Gastrocnemius medialis (tissue), 4 donors: ENCODE results near the gene OR1S1. TPM values are rescaled to one million over a fixed set of nuclear protein-coding genes. Genes with fewer than 3 reads are reported as not detected.
"Not testable (repeated sequence)": the region's sequence is repeated elsewhere in the genome, so short reads cannot be mapped to it uniquely, and the experiment has no call there.

Experiments used
- ATAC-seq, 2 donors: fragments of 150-250 bp; one replicate each; pipeline ENCODE4 v1.9.1; 2016
- DNase-seq, 2 donors: peaks; one replicate each; pipeline ENCODE4 v3.0.0-alpha.2; 2019
- H3K27ac ChIP-seq, 4 donors: fragments of 200-600 bp; sonication (generic); 1 replicate in 1 of 4; 2 replicates in 3 of 4; pipeline ENCODE4 v1.5.1; 2016 to 2018; ENCODE audit warnings: mild to moderate bottlenecking in 2 of 4, moderate library complexity in 1 of 4
- H3K27me3 ChIP-seq, 3 donors: fragments of 200-600 bp; sonication (generic) in 2 of 3; 1 replicate in 1 of 3; 2 replicates in 2 of 3; pipeline versions ENCODE4 v1.5.1 to v1.6.0; 2016 to 2019; ENCODE audit warnings: mild to moderate bottlenecking in 1 of 3, moderate library complexity in 1 of 3
- H3K36me3 ChIP-seq, 2 donors: fragments of 200-600 bp; sonication (generic) in 1 of 2; one replicate each; pipeline ENCODE4 v1.5.1; 2017 to 2018
- H3K4me1 ChIP-seq, 2 donors: fragments of 200-600 bp; sonication (generic) in 1 of 2; one replicate each; pipeline ENCODE4 v1.5.1; 2016 to 2017; ENCODE audit warnings: mild to moderate bottlenecking in 2 of 2
- H3K4me3 ChIP-seq, 4 donors: fragments of 200-600 bp; sonication (generic) in 3 of 4; 1 replicate in 1 of 4; 2 replicates in 3 of 4; pipeline ENCODE4 v1.5.1; 2016 to 2019; ENCODE audit warnings: mild to moderate bottlenecking in 2 of 4
- H3K9me3 ChIP-seq, 3 donors: fragments of 200-600 bp; sonication (generic) in 2 of 3; 1 replicate in 1 of 3; 2 replicates in 2 of 3; pipeline ENCODE4 v1.5.1; 2016 to 2019
- POLR2A ChIP-seq, 2 donors: fragments of 450-650 bp; IDR thresholded peaks; one replicate each; pipeline ENCODE4 v1.6.1; 2017; ENCODE audit warnings: antibody characterized with exemption in 2 of 2, mild to moderate bottlenecking in 2 of 2, moderate library complexity in 2 of 2
- in situ Hi-C, 4 donors: fragments of 200-750 bp; cut with MboI; loops; one replicate each; pipeline versions ENCODE4 v1.15.0 to v1.8.0; 2017; ENCODE audit warnings: low sequenced_read_pairs in 4 of 4
- intact Hi-C: fragments of 100-400 bp; cut with DNase I; formaldehyde crosslinking; loops from one replicate; pipeline ENCODE4 v1.15.1; 2023; ENCODE audit warnings: low total_unique reads
- total RNA-seq, 4 donors: library from RNA; depleted of rRNA; stranded (reverse); fragments of >200 nt; gene quantifications; one replicate each; pipeline versions ENCODE4 v1.1.0 to v1.2.3, GENCODE V29; 2016
- TF ChIP-seq, protein P1 (sequence below), 5 experiments: fragments of 450-650 bp in 3 of 5; fragments of 200-600 bp in 2 of 5; sonication (generic) in 2 of 5; IDR thresholded peaks in 4 of 5; conservative IDR thresholded peaks in 1 of 5; 1 replicate in 4 of 5; 2 replicates in 1 of 5; pipeline ENCODE4 v1.5.1; 2016 to 2019; ENCODE audit warnings: antibody characterized with exemption in 5 of 5, mild to moderate bottlenecking in 3 of 5, moderate library complexity in 3 of 5

The OR1S1 gene
- total RNA-seq: not detected

- H3K36me3 ChIP-seq, H3K27ac ChIP-seq, intact Hi-C loops, H3K4me3 ChIP-seq, DNase-seq, H3K27me3 ChIP-seq, ATAC-seq, H3K4me1 ChIP-seq, H3K9me3 ChIP-seq, in situ Hi-C loops: not testable (repeated sequence)
Observed at GRCh38 chr11:58212420-58212819, at the start of gene OR1S1. Gene OR1S1, plus strand, starts transcription at chr11:58212720.

GRCh38 chr11:58164389-58164788 lies 48.1 kb upstream of the OR1S1 start:
- no peak for TF ChIP-seq POLR2A (IDR thresholded peaks at IDR 0.05)
- no peak overlapping the region for H3K4me3 ChIP-seq
- H3K27ac ChIP-seq: no peak overlapping the region
- no peaks in the 10 kb centered on the region for H3K36me3 ChIP-seq
- DNase-seq (no peak), ATAC-seq (no peak)
- H3K4me1 ChIP-seq: no peaks in the 10 kb centered on the region
- intact Hi-C loops (no loop called here), in situ Hi-C loops (no loop called here)
- no peaks in the 10 kb centered on the region for H3K27me3 ChIP-seq
- no peaks in the 10 kb centered on the region for H3K9me3 ChIP-seq

DNA sequence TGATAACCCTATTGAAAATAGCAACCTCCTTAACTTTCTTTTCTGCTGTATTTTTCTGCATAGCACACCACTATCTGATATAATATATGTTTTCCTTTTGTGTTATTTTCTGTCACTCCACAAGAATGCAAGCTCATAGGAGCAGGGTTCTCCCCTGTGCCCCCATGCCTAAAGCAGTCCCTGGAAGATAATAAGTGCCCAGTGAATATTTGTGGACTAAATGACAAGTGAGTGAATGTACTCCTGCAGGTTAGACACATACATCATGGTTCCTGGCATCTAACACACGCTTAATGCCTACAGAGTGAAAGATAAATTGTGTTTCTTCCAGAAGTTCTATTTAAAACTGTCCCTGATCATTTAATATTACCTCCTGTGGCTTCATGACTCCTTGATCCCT lies 47.5 kb upstream of the OR1S1 start:
- intact Hi-C loops: no loop called here
- DNase-seq: no peak
- no peak overlapping the region for H3K27ac ChIP-seq
- no peaks in the 10 kb centered on the region for H3K27me3 ChIP-seq
- TF ChIP-seq POLR2A (IDR thresholded peaks at IDR 0.05): no peak
- TF ChIP-seq, protein P1, sequence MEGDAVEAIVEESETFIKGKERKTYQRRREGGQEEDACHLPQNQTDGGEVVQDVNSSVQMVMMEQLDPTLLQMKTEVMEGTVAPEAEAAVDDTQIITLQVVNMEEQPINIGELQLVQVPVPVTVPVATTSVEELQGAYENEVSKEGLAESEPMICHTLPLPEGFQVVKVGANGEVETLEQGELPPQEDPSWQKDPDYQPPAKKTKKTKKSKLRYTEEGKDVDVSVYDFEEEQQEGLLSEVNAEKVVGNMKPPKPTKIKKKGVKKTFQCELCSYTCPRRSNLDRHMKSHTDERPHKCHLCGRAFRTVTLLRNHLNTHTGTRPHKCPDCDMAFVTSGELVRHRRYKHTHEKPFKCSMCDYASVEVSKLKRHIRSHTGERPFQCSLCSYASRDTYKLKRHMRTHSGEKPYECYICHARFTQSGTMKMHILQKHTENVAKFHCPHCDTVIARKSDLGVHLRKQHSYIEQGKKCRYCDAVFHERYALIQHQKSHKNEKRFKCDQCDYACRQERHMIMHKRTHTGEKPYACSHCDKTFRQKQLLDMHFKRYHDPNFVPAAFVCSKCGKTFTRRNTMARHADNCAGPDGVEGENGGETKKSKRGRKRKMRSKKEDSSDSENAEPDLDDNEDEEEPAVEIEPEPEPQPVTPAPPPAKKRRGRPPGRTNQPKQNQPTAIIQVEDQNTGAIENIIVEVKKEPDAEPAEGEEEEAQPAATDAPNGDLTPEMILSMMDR (IDR thresholded peaks at IDR 0.05 in 4 of 5, conservative IDR thresholded peaks at IDR 0.05 in 1 of 5): no peak
- H3K36me3 ChIP-seq: no peaks in the 10 kb centered on the region
- in situ Hi-C loops: no loop called here
- no peak for ATAC-seq
- H3K4me1 ChIP-seq: no peaks in the 10 kb centered on the region
- no peak overlapping the region for H3K4me3 ChIP-seq
- H3K9me3 ChIP-seq: no peaks in the 10 kb centered on the region

DNA sequence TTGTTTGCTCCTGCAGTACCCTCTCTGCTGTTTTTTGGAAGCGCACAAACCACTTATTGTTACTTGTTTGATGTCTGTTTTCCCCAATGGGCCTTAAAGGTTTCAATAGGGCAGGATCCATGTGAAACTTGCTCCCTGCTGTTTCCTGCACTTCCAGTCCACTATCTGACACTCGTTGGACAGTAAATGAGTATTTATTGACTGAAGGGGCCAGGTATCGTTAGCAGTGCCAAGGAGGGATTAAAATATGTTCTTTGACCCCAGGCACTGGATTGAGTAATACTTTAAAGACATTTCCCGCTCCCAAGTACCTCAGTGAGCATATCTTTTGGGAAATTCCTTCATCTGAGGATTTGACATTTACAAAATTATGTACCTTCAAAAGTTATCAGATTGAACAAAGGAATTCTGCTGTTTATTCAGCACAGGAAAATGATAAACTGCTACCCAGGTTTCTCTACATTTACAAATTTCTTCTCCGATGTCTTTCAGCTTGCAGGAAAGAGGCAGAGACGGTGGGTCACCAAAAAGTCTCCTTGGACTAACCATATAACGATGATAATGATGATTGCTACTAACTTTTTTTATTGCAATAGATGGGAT lies 46.9 kb upstream of the OR1S1 start:
- DNase-seq: no peak
- no peaks in the 10 kb centered on the region for H3K9me3 ChIP-seq
- in situ Hi-C loops: no loop called here
- TF ChIP-seq, protein P1 (IDR thresholded peaks at IDR 0.05 in 4 of 5, conservative IDR thresholded peaks at IDR 0.05 in 1 of 5): no peak
- no peak for TF ChIP-seq POLR2A (IDR thresholded peaks at IDR 0.05)
- no peak overlapping the region for H3K27ac ChIP-seq
- H3K36me3 ChIP-seq: no peaks in the 10 kb centered on the region
- intact Hi-C loops: no loop called here
- no peaks in the 10 kb centered on the region for H3K27me3 ChIP-seq
- no peak for ATAC-seq
- H3K4me1 ChIP-seq: no peaks in the 10 kb centered on the region
- no peak overlapping the region for H3K4me3 ChIP-seq

DNA sequence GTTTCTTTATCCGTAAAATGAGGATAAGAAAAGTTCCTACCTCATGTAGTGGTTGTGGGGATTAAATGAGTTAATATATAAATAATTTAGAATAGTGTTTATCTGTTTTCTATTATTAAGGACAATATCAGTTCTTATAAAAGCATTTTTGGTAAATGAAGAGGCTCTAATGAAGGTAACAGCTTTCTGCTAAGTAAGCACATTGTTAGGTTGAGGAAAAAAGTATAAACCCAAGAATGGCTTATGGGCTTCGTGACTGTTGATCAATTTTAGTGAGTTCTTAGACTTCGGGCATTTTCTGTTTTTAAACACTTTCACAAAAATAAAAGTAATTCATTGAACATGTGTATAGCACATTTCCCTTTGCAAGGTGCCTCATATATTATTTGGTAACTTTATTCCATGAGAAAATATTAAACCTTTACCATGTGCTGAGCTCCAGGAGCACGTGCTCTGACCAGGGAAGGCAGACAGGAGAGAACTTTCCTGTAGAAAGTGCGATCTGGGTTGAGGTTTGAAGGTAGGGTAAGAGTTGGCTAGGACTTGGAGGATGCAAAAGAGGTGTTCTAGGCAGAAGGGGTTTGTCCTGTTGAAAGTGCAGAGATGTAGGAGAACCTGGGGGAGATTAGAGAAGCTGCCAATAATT lies 35.0 kb upstream of the OR1S1 start:
- no peak for ATAC-seq
- H3K27ac ChIP-seq: no peak overlapping the region
- TF ChIP-seq, protein P1 (IDR thresholded peaks at IDR 0.05 in 4 of 5, conservative IDR thresholded peaks at IDR 0.05 in 1 of 5): no peak
- TF ChIP-seq POLR2A (IDR thresholded peaks at IDR 0.05): no peak
- intact Hi-C loops (no loop called here), in situ Hi-C loops (no loop called here)
- no peak overlapping the region for H3K4me3 ChIP-seq
- H3K4me1 ChIP-seq: no peaks in the 10 kb centered on the region
- H3K36me3 ChIP-seq: no peaks in the 10 kb centered on the region
- no peaks in the 10 kb centered on the region for H3K9me3 ChIP-seq
- no peaks in the 10 kb centered on the region for H3K27me3 ChIP-seq
- no peak for DNase-seq
